HG03060 (cell line): ENCODE results near the gene AKAP13.
A peak's percentile ranks its signal among the peaks of the same experiment; 100 is the strongest.
"Not testable (repeated sequence)": the region's sequence is repeated elsewhere in the genome, so short reads cannot be mapped to it uniquely, and the experiment has no call there.

ENCODE experiments used
- ATAC-seq: cut with Tn5 transposase; IDR thresholded peaks from one replicate; pipeline ENCODE4 v1.9.1; 2021; ENCODE audit warnings: low read depth, moderate number of reproducible peaks; ENCODE audit not compliant: unreplicated experiment

AKAP13 gene

DNA sequence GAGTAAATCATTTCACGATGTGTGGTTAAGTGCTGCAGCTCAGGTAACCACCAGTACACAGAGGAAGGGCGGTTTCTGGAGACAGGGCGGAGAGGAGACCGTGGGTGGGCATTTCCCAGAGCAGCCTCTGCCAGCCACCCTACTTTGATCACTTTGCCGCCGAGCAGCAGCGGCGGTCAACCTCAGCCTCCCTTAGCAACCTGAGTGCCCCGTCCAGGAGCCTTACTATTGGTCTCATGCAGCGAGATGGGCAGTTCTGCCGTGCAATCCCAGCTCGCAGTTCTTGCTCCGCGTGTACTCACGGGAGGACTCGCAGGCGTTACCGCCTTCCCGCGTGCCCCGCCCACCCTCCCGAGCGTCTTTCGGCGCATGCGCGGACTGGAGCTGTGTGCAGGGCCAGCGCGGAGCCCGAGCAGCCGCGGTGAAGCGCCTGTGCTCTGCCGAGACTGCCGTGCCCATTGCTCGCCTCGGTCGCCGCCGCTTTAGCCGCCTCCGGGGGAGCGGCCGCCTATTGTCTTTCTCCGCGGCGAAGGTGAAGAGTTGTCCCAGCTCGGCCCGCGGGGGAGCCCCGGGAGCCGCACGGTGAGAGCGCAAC, at the start of gene AKAP13:
Gene AKAP13, plus strand, starts transcription at position 387 of the 595 bp plus-strand sequence. CDS start 105,118 bp downstream, outside the sequence.
- peak; percentile 89 for ATAC-seq

DNA sequence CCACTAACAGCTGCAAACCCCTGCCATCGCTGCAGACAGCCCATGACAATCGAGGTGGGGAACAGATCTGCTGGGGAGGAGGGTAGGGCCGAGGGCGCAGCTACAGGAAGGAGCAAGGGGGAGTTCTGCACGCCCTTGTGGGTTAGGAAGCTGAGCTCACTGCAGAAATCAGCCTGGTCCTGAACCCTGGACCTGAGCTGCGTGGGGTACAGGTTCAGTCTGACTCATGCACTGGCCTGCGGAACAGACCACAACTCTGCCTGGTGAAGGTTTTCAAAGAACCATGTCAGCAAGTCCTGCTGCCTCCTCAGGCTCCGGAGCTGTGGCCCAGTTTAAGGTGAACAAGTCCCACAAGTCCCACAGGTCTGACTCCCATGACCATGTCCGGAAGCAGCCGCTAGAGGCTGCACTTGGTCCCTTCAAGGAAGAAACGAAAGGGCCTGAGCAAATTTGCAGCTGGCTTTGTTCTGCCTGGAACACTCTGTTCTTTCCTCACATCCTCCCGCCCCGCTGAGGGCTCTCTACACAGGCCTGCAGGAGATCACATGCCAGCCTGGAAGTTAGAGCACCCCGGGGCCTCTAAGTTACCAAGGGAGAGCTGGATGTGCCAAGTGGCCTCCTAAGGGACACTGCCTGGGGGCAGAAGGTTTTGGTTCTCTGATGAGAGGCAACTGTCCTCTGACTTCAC, 49.4 kb upstream of the AKAP13 start:
- peak; percentile 54 for ATAC-seq

DNA sequence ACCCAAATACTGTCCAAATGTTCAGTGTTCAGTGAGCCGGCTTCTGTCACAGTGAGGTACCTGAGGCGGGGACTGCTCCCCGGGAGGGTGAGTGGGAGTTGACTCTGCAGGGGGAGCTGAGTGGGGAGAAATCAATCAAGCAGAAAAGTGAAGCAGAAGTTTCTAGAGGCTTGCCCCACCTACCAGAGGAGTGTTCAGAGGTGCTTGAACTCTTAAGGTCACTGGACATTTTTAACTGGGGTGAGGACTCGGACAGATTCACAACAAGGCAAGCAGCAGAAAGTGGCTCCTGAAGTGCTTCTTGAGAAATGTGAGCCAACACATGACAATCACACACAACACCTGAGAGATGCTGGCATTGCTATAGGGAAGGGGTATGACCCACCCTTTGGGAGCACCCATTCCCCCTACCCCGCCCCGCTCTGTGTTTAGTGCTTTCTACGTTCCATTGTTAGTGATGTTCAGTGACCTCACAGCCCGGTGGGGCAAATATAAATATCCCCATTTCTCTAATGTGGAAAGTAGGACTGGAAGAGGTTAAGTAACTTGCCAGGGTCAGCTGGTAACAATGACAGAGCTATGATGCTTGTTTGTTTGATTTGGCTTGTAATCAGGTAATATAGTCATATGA, 48.6 kb upstream of the AKAP13 start:
- no peak for ATAC-seq

DNA sequence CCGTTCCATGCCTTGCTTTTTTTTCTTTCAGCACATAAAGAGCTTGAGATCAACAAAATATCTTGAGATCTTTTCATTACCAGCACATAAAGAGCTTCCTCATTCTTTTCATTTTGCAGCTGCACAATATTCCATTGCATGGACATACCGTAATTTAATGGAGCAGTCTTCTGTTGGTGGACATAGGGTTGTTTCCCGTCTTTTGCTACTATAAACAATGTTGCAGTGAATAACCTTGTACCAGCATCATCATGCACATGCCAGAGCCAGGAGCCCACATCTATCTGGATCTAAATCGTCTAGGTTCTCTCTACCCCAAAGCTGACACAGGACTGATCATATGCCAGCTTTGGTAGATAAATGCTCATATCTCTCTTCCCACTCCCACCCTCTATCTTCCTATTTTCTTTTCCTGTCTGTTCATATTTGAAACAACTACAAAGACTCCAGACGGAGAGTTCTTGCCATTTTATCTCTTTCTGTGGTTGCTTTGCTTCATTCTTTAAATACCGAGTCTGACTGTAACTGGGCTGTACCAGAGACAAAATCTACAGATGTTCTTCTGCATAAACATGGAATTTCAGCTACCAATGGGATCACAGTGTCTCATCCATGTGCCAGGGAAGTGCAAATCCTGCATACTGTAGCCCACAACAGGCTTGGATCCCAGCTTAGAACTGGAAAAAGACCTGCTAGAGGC, 47.1 kb upstream of the AKAP13 start:
- ATAC-seq, result no peak

DNA sequence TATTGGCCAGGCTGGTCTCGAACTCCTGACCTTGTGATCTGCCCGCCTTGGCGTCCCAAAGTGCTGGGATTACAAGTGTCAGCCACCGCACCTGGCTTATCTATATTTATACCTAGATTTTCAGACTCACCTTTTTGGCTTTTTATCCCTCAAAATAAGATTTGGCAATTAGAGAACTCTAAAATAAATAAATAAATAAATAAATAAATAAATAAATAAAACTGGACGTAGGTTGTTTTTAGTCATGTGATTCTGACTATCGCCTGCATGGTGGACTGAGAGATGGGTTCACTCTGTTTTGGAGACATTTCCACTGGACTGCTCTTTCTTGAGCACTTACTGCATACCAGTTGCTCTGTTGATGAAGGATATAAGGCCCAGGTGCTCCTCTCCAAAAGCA, 46.2 kb upstream of the AKAP13 start:
- ATAC-seq, result no peak

DNA sequence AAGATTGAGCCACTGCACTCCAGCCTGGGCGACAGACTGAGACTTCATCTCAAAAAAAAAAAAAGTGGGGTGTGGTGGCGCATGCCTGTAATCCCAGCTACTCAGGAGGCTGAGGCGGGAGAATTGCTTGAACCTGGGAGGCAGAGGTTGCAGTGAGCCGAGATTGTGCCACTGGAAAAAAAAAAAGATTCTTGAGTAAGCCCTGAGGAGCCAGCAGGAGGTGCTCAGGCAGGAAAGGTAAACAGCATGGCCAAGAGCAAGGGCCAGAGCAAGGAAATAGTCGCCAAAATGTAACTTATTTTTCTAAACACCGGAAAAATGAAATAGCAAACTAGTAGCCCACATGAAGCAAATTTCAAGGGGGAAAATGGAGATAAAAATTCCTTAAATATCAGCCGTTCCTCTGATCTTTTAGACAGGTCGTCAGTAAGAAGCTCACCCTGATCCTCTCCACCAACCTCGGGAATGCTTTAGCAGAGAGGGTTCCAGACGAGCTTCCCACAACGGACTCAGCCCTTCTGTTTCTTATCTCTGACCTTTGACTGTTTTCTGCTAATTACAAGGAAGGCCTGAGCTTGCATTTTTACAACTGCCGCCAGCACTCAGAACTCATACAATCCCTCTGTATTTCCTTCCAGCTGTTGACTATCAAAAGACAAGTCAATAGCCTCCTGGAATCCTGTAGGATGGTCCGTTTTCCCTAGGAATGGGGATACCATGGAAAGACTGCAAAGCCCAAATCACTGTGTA, 45.0 kb upstream of the AKAP13 start:
- no peak for ATAC-seq

DNA sequence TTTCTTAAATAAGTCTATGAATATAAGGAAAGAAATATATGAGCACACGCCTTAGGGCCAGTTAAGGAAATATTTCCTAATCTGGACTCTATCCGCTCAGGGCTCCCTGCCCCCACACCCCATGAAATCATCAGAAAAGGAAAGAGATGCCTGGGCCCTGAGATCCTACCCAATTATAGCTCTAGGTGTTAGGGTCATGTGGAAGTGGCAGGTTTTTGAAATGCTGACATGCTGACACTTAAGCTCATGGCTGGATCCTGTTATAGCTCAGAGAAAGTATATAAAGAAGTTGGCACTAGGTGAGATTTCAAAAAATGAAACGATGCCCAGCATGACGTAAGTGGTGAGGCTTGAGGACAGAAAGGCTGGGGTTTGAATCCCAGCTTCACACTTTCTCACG, 43.5 kb upstream of the AKAP13 start:
- no peak for ATAC-seq

DNA sequence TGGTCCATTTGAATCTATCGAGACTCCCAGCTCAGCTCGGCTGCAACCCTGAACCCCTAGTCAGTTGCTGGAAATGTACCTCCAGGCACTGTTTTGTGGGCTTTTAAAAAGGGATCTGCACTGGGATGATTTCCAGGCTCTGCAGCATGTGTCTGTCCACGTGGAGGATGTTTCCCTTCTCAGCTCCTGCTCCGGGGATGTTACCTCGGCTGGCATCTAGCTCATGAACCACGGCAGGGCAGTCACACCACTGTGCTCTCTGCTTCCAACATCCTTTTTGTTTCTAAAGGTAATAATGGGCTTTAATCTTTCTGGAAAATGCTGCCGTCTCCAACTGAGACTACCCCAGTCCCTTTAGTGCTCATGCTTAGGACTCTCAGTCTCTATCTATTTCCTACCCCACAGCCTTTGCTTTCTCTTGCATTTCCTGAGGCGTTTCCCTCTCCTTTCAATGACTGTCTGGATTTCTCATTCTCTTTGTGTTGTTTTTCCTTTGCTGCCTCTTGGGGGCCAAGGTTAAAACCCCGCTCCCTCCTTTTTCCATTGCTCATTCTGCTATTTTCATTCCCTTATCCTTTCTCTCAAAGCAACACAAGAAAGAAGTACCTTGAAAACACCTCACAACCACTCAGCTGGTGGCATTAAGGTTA, 42.9 kb upstream of the AKAP13 start:
- ATAC-seq, result no peak

DNA sequence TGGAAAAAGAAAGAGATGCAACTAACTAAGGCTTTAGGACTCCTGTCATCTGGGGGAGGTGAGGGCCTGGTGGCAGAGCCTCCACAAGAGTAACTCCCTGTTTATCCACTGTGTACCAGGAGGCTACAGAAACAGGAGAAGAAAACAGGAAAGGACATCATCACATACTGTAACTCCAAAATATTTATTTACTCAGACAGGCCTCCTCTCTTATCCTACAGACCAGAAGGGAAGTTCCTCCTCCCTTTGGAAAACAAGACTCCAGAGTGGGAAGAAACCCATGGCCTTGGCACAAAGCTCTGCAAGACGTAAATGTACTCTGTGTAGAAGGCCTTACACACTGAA, 40.1 kb upstream of the AKAP13 start:
- no peak for ATAC-seq

GRCh38 chr15:85340852-85341251, 39.6 kb upstream of the AKAP13 start:
- ATAC-seq, result no peak

- ATAC-seq, result not testable (repeated sequence)
Measured at GRCh38 chr15:85342163-85342562, 38.2 kb upstream of the AKAP13 start.

GRCh38 chr15:85343443-85343842, 37.0 kb upstream of the AKAP13 start:
- ATAC-seq, result not testable (repeated sequence)

DNA sequence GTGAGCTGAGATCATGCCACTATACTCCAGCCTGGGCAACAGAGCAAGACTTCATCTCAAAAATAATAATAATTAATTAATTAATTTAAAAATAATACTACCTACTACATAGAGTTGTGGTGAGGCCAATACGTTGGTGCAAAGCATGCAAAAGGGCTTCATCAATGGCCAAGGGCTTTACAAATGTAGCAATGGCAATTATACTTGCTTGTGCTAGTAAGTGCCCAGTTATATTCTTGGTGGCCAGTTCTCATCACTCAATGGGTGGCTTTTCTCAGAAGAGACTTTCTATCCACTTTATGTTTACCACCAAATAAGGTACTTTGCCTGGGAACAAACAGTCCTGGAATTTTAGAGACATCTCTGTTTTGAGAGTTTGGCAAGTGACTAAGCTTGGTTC, 36.2 kb upstream of the AKAP13 start:
- ATAC-seq, result not testable (repeated sequence)

DNA sequence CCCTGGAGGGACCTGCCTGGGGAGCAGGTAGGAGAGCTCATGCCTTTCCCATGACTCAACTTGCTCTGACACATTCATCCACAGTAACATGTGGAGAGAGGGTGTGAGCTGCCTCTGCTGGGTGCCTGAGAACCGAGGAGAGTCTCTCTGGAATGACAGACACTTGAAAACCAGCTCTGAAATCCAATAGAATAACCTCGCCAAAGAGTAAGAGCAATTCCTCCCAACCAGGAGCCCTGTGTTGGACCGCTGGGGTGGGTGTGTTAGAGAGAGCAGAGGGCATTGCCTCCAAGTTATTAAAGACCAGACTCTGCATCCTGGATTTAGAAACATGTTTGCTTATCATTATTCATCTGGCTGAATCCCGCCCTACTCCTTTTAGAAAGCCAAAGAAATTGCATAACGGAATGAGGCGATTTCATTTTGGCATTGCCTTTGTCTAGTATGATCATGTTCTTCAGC, 35.7 kb upstream of the AKAP13 start:
- not testable (repeated sequence) for ATAC-seq

DNA sequence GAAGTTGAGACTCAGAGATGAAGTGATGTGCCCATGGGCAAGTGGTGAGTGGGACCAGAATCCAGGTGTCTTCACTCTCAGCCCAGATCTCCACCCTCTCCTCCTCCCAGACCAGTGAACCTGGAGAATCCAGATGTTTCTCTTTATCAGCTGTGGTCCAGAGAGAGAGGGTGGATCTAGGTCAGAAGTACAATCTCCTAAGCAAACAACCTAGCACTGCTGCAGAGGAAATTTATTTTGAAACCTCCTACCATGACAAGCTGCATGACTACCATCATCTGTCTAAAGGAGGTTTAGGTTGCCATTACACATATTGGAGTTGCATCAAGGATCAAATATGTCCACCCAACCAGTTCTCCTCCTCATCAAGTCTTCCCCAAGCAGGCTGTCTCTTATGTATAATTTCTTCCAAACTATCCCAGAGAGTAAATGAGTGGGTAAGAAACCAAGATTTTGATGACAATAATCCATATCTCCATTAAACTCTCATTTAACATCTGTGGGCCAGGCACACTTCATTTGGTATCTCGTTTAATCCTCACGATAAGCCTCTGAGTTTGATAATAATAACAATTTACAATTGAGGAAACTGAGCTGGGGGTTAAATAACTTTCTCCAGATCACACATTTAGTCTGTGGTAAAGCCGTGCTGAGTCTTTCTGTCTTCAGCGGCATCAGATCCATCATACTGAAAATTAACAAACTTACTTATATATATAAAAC, 35.0 kb upstream of the AKAP13 start:
- not testable (repeated sequence) for ATAC-seq

DNA sequence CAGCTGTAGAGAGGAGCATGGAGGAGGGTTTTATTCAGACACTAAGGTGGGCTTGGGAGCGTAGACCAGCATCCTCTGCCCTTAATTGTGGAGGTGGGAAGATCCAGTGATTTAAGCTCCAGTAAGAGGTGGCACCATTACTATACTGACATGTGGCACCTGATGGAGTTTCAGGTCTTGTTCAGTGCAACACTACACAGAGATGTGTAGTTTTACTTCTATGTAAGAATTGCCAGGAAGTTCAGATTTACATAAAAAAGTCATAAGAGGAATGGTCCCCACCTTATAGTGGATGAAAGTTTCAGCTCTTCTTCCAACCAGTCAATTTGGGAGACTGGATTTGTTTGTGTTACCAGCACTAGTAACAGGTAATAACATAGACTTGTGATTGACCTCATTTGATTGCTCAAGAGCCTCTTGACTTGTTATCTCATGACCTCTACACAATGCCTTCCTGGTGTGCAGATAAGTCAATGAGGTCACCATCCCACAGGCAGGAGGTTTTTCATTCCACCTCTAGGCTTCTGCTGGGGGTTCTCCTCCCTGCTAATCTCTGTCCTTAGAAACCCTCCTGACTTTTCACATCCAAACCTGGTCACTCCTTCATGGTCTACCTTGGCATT, 33.8 kb upstream of the AKAP13 start:
- not testable (repeated sequence) for ATAC-seq

GRCh38 chr15:85347264-85348047, 32.9 kb upstream of the AKAP13 start:
- not testable (repeated sequence) for ATAC-seq
